HUDEP-2 (cell line): ENCODE results near the gene WNT8B.
A peak's percentile ranks its signal among the peaks of the same experiment; 100 is the strongest.

Experiments
- DNase-seq, 76 experiments: peaks; one replicate each; lab custom pipeline; 2025; ENCODE audit not compliant: unreplicated experiment in 76 of 76; lab: John Stamatoyannopoulos, UW

WNT8B gene, protein sequence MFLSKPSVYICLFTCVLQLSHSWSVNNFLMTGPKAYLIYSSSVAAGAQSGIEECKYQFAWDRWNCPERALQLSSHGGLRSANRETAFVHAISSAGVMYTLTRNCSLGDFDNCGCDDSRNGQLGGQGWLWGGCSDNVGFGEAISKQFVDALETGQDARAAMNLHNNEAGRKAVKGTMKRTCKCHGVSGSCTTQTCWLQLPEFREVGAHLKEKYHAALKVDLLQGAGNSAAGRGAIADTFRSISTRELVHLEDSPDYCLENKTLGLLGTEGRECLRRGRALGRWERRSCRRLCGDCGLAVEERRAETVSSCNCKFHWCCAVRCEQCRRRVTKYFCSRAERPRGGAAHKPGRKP

DNA sequence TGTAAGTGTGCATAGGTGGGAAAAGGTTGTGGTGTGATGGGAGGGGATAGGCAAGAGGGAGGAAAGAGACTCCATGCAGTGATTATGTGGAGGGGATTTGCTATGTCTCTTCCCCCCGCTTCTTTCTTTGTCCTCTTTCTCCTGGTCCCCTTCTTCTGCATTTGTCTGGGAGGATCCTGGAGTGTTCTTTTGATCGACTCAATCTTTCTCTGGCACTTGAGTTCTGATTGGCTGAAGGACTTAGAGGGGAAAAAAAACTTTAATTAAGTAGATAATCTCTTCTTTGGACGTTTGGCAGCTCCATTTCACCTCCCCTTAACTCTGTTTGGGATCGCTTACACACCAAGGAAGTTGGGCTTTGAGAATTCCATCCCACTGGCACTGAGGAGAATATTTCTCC is at the start of gene WNT8B:
WNT8B (plus strand) TSS at position 301 of the 400 bp plus-strand sequence. CDS start 160 bp downstream, outside the sequence.
- DNase-seq, result no peak

DNA sequence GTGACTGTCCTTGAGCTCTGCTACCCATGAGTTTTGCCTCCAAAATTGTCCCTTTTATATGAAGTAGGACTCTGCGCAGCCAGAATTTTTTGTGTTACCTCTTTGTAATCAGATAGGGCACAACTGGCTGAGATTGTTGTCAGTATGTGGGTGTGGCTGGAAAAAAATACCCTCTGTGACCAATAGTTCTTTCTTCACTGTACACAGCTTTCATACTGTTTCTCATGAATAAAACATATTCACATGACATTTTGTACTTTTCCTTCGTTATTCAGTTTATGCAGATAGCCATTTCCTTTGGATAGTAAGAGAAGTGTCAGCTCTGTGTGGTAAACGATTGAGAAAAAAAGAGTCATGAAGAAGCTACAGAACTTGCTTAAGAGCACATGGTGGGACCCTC is 49.6 kb upstream of the WNT8B start:
- DNase-seq, result no peak

DNA sequence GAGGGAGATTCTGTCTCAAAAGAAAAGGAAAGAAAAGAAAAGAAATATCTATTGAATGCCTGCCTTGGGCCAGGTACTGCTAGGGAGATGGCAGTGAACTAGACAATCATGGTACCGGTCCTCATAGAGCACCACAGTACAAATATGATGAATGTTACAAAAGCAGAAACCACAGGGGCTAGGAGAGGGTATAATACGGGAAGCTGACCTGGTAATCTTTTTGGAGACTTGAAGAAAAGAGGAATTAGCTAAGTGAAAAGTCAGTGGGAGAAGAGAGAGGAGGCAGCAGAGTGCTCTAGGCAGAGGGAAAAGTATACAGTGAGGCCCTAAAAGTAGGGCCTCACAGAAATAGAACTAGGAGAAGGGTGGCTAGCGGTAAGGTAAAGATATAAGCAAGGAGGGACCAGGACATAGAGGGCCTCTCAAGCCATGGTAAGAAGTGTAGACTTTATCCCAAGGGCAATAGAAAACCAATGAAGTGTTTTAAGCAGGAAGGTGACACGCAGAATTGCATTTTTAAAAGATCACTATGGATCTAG is 42.8 kb upstream of the WNT8B start:
- DNase-seq, result no peak

DNA sequence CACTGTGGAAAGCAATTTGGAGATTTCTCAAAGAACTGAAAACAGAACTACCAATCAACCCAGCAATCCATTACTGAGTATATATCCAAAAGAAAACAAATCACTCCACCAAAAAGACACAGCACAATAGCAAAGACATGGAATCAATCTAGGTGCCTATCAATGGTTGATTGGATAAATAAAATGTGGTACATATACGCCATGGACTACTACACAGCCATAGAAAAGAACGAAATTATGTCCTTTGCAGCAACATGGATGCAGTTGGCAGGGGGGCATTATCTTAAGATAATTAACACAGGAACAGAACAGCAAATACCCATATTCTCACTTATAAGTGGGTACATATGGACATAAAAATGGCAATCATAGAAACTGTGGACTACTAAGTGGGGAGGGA is 35.4 kb upstream of the WNT8B start:
- DNase-seq, result no peak

DNA sequence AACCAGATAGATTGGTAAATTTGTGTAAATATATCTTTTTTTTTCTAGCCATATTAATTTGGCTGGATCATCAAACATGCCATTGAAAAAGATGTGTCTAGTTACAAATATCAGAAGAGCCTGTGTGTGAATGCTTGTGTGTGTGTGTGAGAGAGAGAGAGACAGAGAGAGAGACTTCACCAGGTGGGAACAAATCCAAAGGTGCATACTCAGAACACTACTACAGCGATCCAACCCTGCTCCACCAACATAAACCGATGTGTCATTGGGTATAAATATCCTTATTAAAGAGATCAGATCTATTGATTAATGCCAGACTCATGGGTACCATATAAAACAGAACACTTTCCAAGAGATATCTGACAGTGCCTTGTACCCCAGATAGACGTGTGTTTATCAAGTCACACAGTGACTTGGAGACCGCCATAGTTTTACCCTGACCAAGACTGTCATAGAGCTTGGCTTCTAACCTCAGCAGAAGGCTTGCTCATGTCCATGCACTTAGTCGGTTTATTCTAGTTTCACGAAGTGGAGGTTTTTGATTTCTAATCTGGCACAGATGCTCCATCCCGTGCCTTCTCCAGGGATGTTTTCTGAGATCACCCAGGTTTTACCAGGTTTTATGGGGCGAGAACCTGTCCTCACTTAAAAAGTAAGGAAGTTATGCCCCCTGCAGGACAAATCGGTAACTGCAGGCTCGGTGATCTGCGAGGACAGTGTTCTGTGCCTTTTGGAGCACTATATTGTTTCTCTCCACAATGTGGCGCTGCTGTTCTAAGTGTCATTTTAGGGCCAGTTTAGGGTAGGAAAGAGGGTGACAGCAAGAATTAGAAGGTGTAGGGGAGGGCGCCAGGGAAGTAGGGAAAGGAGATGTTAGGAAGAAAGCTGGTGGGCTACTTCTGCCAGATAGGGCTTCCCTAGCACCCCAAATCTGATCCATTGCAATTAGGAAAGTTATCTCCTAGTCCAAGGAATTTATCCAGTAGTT is 29.3 kb upstream of the WNT8B start:
- DNase-seq, result peak in 74 of 76 experiments; percentile 14 to 96 (median 86)

DNA sequence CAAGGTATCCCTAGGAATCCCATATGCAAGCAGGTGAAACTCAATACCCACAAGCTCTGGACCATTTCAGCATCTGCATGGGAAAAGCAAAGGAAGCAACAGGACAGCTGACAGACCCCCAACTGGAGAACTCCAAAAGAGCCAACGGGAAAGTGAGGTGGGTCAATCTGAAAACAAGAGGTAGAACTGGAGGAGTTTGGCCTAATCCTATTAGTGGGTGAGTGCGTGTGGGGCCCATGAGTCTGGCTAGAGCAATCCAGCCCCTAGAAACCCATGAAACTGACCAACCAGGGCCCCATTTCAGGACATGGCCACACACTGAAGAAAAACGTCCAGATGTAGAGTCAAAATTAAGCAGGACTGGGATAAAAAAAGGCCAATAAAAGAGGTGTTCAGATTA is 26.6 kb upstream of the WNT8B start:
- DNase-seq, result no peak

DNA sequence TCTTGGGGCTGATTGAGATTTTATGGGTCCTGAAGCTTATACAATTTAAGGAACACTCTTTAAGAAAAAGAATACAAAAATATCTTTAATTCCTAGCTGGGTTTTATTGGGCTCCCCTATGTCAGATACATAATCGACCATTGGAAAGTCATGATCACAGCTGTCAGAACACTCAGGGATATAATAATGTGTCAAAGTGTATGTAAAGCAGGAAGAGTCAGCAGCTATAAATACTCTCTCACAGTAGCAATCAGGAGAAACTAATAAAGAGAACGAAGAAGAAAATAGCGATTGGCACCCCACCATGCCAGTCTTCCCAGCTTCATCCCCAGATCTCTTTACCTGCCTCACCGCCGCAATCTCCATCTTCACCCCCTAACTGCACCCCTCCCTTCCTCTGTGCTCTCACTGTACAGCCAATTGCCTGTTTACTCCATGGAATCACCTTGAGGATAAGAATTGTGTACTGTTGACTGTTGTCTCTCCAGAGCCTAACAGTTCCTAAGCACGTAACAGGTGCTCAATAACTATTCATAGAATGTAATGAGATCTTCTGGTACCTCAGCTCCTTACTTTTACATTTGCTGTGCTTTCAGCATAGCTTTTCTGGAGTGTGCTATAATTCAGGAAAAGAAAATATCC is 24.0 kb upstream of the WNT8B start:
- DNase-seq, result no peak

DNA sequence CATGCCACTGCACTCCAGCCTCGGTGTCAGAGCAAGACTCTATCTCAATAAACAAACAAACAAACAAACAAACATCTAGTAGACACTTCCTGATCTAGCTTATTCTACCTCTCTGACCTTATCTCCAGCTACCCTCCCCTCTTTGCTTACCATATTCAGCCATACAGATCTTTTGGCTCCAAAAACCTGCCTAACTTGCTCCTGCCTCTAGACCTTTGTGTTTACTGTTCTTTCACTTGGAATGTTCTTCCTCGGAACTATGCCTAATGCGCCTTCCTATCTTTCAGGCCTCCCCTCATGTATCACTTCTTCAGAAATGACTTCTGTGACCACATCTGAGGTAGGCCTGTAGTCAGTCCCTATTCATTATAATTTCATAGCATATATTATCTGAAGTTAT is 20.3 kb upstream of the WNT8B start:
- DNase-seq, result no peak

DNA sequence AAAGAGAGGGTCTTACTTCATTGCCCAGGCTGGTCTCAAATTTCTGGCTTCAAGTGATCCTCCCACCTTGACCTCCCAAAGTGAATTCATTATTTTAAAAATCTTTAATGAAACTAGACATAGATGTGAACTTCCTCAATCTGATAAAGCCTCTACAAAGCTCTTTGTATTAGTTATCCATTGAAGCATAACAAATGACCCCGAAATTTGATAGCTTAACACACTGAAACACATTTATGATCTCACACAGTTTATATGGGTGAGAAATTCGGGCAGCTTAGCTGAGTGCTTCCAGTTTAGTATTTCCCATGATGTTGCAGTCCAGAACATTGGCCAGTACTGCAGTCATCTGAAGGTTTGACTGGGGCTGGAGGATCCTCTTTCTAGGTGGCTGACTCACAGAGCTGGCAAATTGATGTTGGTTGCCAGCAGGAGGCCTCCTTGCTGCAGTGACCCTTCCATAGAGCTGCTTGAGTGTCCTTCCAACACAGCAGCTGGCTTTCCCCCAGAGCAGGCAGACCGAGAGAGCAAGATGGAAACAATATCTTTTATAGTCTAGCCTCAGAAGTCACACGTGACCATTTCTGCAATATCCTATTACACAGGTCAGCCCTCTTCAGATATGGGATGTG is 16.6 kb upstream of the WNT8B start:
- peak in 2 of 76 experiments; percentile 10 to 25 for DNase-seq

DNA sequence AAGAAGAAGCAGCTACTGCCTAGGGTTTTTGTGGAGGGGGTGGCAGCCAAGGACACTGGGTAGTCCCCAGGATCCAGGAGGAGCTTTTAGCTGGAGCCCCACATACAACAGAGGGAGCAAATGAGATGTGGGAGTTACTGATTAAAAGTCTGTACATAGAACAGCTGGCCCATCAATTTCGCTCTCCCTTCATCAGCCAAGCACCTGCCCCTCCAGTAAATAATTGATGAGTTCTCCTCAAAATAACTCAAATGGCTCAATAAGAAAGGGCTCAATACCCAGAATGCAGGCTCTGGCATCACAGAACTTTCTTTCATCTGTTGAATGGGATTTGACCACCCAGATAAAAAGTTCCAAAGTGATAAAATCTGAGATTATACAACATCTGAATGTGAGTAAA is 15.1 kb upstream of the WNT8B start:
- DNase-seq, result no peak

DNA sequence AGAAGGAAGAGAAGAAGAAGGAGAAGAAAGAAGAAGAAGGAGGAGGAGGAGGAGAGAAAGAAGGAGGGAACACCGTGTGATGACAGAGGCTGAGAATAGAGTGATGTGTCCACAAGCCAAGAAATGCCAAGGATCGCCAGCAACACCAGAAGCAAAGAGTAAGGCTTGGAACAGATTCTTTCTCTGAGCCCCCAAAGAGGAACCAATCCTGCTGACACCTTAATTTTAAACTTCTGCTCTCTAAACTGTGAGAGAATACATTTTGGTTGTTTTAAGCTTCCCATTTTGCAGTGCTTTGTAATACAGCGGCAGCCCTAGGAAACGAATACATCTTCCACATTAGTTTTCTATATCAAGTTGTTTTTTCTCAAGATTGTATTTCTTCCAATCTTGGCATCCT is 13.9 kb upstream of the WNT8B start:
- no peak for DNase-seq

DNA sequence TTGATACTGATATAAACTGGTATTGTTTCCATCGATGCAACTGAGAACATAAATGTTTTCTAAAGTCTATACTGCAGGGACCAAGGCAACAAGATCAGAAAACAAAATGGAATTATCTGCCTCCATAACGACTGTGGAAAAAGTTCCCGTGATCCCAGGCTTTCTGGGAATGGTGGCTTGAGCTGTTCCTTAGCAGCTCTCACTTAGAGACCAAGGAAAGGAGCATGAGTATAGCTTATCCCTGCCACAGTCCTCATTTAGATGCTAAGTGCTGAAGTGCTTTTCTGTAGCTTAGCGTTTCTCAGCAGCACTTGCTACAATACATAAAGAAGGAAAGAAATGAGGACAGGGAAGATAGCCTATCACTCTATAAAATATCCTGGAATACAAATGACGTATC is 5.5 kb downstream of the WNT8B start:
- no peak for DNase-seq

DNA sequence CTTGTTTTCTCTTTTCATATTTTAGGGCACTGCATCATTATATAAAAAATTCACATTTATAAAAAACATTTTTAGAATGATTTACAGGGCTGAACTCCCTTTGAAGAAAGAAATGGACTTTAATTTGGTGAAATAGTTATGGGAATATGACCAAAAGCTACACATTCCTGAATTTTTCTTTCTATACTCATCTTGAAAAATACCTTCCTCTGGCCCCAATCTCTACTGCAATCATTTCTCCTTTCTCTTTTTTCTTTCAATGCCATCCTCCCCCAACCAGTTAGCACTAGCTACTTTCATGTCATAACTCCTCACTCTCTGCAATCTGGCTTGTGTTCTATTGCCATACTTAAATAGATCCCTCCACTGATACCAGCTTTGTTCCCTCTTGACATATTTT is 6.2 kb downstream of the WNT8B start:
- no peak for DNase-seq

DNA sequence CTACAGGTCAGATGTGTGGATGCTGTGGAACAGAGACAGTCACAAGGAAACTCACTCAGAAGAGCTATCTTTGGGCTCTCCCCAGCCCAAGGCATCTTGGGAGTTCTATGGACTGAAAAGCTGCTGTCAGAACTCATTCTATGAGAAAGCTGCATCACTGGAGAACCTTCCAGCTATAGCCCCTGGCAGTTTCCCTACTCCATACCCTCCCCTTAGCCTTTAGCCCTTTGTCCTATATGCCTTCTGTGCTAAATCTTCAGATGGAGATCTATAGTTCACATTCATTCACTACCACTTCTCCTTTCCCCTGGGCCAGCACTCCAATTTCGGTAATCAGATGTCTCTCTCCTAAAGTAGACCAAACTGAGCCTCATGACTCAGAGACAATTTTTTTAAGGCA is 6.9 kb downstream of the WNT8B start:
- no peak for DNase-seq

DNA sequence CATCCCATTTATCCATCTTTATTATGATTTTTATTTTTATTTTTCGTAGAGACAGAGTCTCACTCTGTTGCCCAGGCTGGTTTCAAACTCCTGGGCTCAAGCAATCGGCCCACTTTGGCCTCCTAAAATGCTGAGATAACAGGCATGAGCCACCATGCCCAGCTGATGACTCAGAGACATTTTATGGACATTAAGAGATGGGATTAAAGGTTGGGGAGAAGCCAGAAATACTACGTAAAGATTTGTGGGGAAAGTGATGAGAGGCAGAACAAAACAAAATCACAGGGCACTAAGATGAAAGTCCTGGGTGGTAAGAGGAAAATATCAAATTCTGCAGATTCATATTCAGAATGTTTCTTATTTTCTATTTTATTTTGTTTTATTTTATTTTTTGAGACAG is 7.6 kb downstream of the WNT8B start:
- DNase-seq, result no peak

DNA sequence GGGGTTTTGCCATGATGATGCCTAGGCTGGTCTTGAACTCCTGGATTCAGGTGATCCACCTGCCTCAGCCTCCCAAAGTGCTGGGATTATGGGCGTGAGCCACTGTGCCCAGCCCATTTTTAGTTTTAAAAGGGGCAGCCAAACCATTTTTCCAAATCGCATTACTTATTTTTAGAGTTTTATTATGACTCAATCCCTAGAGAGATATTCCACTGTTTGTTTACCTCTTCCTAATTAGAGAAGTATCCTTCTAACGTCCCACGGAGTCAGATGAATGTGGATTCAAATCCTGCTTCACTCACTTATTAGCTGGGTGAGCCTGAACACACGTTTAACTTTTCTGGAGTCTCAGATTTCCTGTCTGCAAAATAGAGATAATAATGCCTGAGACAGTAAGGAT is 15.2 kb downstream of the WNT8B start:
- DNase-seq, result no peak

DNA sequence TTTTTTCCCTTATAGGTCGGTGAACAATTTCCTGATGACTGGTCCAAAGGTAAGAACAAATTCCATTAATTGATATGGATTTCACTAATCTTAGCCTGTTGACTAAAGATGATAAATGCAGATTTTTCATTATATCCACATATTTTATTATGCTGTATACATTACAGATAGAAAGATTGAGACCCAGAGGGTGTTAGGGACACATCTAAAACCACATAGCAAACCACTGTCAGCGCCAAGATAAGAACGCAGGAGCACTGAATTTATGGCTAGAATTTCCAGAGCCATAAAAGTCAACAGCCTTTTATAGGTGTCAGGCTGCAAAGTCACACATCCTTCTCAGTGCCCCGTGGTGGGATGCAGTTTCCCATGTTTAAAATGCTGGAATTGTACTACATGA is 16.2 kb downstream of the WNT8B start:
- DNase-seq, result no peak

DNA sequence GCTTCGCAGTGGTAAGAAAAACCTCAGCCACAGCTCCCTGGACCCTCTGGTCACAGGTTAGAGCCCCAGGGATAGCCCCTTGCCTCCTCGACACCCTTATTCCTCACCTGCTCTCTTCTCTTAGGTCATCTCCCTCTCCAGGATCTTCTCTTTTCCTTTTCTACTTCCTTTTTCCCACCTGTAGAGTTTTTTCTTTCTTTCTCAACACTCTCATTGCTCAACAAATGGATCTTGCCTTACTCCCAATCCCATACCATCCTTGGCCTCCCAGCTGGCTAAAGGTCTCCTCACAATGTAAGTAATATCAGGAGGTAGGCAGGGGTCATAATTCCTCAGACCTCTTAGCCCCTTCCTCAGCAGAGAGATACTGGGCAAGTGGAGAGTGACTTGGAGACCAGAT is 17.2 kb downstream of the WNT8B start:
- no peak for DNase-seq

DNA sequence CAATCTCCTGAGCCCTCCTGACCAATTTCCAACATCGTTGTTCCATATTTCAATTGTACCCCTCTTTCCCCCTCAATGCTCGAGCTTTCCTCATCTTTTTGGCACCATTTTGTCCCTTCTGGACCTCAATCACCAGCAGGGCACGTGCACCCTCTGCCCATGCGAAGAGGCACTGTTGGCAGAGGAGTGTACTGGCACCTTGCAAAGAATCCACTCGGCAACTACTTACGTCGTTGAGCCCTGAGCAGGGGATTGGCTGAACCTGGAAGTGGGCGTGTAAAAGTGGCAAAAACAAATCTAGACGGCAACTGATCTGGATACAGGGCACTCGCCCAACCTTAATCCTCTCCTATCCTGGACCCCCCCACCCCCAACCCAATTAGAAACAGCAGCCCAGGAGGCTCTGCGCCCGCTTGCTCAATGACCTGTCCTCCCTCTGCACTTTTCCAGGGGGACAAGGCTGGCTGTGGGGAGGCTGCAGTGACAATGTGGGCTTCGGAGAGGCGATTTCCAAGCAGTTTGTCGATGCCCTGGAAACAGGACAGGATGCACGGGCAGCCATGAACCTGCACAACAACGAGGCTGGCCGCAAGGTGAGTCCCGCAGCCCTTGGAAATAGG is 18.8 kb downstream of the WNT8B start:
- DNase-seq, result peak in 75 of 76 experiments; percentile 4 to 94 (median 76)
